DND-41 (cell line): ENCODE results near the gene OCA2.
"Not testable (repeated sequence)": the region's sequence is repeated elsewhere in the genome, so short reads cannot be mapped to it uniquely, and the experiment has no call there.

Source experiments
- EZH2 ChIP-seq: IDR thresholded peaks from 3 replicates; pipeline ENCODE4 v1.6.1; 2012; ENCODE audit warnings: borderline replicate concordance, low read depth, mild to moderate bottlenecking, moderate library complexity, low read length, inconsistent platforms; ENCODE audit not compliant: severe bottlenecking
- TF ChIP-seq, protein P1 (sequence below): IDR thresholded peaks from 2 replicates; pipeline ENCODE4 v1.5.1; 2012; ENCODE audit warnings: borderline replicate concordance, low read length, moderate library complexity, mild to moderate bottlenecking; ENCODE audit not compliant: poor library complexity, severe bottlenecking; ENCODE audit errors: extremely low read depth

DNA sequence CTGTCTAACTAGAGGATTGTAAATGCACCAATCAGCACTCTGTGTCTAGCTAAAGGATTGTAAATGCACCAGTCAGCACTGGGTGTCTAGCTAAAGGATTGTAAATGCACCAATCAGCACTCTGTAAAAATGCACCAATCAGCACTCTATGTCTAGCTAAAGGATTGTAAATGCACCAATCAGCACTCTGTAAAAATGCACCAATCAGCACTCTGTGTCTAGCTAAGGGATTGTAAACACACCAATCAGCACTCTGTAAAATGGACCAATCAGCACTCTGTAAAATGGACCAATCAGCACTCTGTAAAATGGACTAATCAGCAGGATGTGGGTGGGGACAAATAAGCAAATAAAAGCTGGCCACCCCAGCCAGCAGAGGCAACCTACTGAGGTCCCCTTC lies 331.7 kb downstream of the OCA2 start:
- TF ChIP-seq, protein P1, sequence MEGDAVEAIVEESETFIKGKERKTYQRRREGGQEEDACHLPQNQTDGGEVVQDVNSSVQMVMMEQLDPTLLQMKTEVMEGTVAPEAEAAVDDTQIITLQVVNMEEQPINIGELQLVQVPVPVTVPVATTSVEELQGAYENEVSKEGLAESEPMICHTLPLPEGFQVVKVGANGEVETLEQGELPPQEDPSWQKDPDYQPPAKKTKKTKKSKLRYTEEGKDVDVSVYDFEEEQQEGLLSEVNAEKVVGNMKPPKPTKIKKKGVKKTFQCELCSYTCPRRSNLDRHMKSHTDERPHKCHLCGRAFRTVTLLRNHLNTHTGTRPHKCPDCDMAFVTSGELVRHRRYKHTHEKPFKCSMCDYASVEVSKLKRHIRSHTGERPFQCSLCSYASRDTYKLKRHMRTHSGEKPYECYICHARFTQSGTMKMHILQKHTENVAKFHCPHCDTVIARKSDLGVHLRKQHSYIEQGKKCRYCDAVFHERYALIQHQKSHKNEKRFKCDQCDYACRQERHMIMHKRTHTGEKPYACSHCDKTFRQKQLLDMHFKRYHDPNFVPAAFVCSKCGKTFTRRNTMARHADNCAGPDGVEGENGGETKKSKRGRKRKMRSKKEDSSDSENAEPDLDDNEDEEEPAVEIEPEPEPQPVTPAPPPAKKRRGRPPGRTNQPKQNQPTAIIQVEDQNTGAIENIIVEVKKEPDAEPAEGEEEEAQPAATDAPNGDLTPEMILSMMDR: not testable (repeated sequence)
- not testable (repeated sequence) for TF ChIP-seq EZH2
